ENCODE data around the gene CHRM4.

Gene CHRM4

GRCh38 chr11:46391578-46392420 lies at the start of gene CHRM4:
CHRM4 (minus strand) TSS chr11:46391776; CDS start chr11:46386557, 5,219 bp downstream.
- peak; percentile 65 for DNase-seq

- DNase-seq: no peak
Observed at GRCh38 chr11:46438211-46438610, 46.6 kb upstream of the CHRM4 start.

GRCh38 chr11:46437122-46437689 lies 45.6 kb upstream of the CHRM4 start:
- DNase-seq: no peak

- DNase-seq: no peak
Observed at GRCh38 chr11:46436113-46436512, 44.5 kb upstream of the CHRM4 start.

GRCh38 chr11:46435679-46436078 lies 44.1 kb upstream of the CHRM4 start:
- no peak for DNase-seq

- DNase-seq: no peak
Observed at GRCh38 chr11:46431211-46431610, 39.6 kb upstream of the CHRM4 start.

GRCh38 chr11:46429717-46430116 lies 38.1 kb upstream of the CHRM4 start:
- no peak for DNase-seq

- peak; percentile 35 for DNase-seq
Observed at GRCh38 chr11:46427364-46427763, 35.8 kb upstream of the CHRM4 start.

GRCh38 chr11:46426233-46426991 lies 34.8 kb upstream of the CHRM4 start:
- no peak for DNase-seq

- DNase-seq: no peak
Observed at GRCh38 chr11:46422588-46422987, 31.0 kb upstream of the CHRM4 start.

GRCh38 chr11:46421257-46421880 lies 29.8 kb upstream of the CHRM4 start:
- no peak for DNase-seq

- no peak for DNase-seq
Observed at GRCh38 chr11:46420513-46420912, 28.9 kb upstream of the CHRM4 start.

- DNase-seq: no peak
Observed at GRCh38 chr11:46418751-46419150, 27.2 kb upstream of the CHRM4 start.

- no peak for DNase-seq
Observed at GRCh38 chr11:46417711-46418110, 26.1 kb upstream of the CHRM4 start.

GRCh38 chr11:46414879-46415278 lies 23.3 kb upstream of the CHRM4 start:
- no peak for DNase-seq

- DNase-seq: peak; percentile 61
Observed at GRCh38 chr11:46414466-46414796, 22.9 kb upstream of the CHRM4 start.

GRCh38 chr11:46413760-46414465 lies 22.3 kb upstream of the CHRM4 start:
- no peak for DNase-seq

- DNase-seq: no peak
Observed at GRCh38 chr11:46410021-46410420, 18.4 kb upstream of the CHRM4 start.

- no peak for DNase-seq
Observed at GRCh38 chr11:46408407-46408986, 16.9 kb upstream of the CHRM4 start.

- DNase-seq: no peak
Observed at GRCh38 chr11:46407635-46408034, 16.1 kb upstream of the CHRM4 start.

GRCh38 chr11:46404476-46405017 lies 13.0 kb upstream of the CHRM4 start:
- DNase-seq: no peak

All from hematopoietic multipotent progenitor cell treated with erythropoietin and hydrocortisone succinate and interleukin-3 and kit ligand, for 4 days (in vitro differentiated cells).